WTC11 (cell line): Measurements from ENCODE around the gene KIDINS220. TPM values are rescaled to one million over a fixed set of nuclear protein-coding genes. Genes with fewer than 3 reads are reported as not detected.

ENCODE experiments used
- ATAC-seq: fragments of 200-7000 bp; cut with Tn5 transposase; 2 replicates; pipeline ENCODE4 v1.10.0; 2021; ENCODE audit warnings: mild to moderate bottlenecking, moderate library complexity
- CTCF ChIA-PET: fragments of 300-600 bp; sonication (Branson Sonifier 250); formaldehyde crosslinking; loops from one replicate; lab custom pipeline; 2021; ENCODE audit warnings: antibody characterized with exemption; lab: Charles Lee
- POLR2A ChIA-PET: fragments of 350-600 bp; sonication (Branson Sonifier 250); formaldehyde crosslinking; loops from one replicate; lab custom pipeline; 2021; ENCODE audit warnings: antibody characterized with exemption; lab: Charles Lee
- DNase-seq: peaks from one replicate; pipeline ENCODE4 v3.0.0; 2021; ENCODE audit warnings: low spot score
- H3K27ac Mint-ChIP-seq: 2 replicates; pipeline ENCODE4 v1.8.0; 2021; ENCODE audit warnings: mixed read lengths
- H3K27me3 Mint-ChIP-seq: 2 replicates; pipeline ENCODE4 v1.8.0; 2021; ENCODE audit warnings: low read depth, mild to moderate bottlenecking, moderate library complexity, mixed read lengths
- H3K36me3 Mint-ChIP-seq: 2 replicates; pipeline ENCODE4 v1.8.0; 2021; ENCODE audit warnings: mixed read lengths
- H3K4me1 Mint-ChIP-seq: 2 replicates; pipeline ENCODE4 v1.8.0; 2022; ENCODE audit warnings: mixed read lengths
- H3K4me3 Mint-ChIP-seq: 2 replicates; pipeline ENCODE4 v1.8.0; 2021; ENCODE audit warnings: mild to moderate bottlenecking, moderate library complexity, mixed read lengths
- H3K9me3 Mint-ChIP-seq: 2 replicates; pipeline ENCODE4 v1.8.0; 2021; ENCODE audit warnings: mixed read lengths
- AR ChIP-seq: fragments of 250-450 bp; sonication (Bioruptor Pico); IDR thresholded peaks from 2 replicates; pipeline ENCODE4 v1.9.0; 2021; ENCODE audit warnings: mild to moderate bottlenecking
- ARID4B ChIP-seq: sonication (generic); formaldehyde crosslinking; IDR thresholded peaks from 2 replicates; pipeline ENCODE4 v1.8.0; 2023; ENCODE audit warnings: missing genetic modification reagents, mild to moderate bottlenecking, borderline replicate concordance
- CREM ChIP-seq: sonication (generic); formaldehyde crosslinking; IDR thresholded peaks from 2 replicates; pipeline ENCODE4 v1.8.1; 2022; ENCODE audit warnings: mild to moderate bottlenecking, missing genetic modification reagents, moderate library complexity
- CTCF ChIP-seq: fragments of 200-600 bp; IDR thresholded peaks from 2 replicates; pipeline ENCODE4 v1.8.0; 2022; ENCODE audit warnings: antibody characterized with exemption
- E2F1 ChIP-seq: sonication (generic); formaldehyde crosslinking; IDR thresholded peaks from 2 replicates; pipeline ENCODE4 v1.8.0; 2022; ENCODE audit warnings: mild to moderate bottlenecking, missing genetic modification reagents
- E2F5 ChIP-seq: sonication (generic); formaldehyde crosslinking; IDR thresholded peaks from 2 replicates; pipeline ENCODE4 v1.8.1; 2022; ENCODE audit warnings: mild to moderate bottlenecking, moderate library complexity, missing genetic modification reagents
- ERG ChIP-seq: fragments of 250-450 bp; sonication (Bioruptor Pico); IDR thresholded peaks from 2 replicates; pipeline ENCODE4 v1.8.0; 2021; ENCODE audit warnings: mild to moderate bottlenecking
- ESRRA ChIP-seq: sonication (generic); formaldehyde crosslinking; IDR thresholded peaks from 2 replicates; pipeline ENCODE4 v1.8.1; 2022; ENCODE audit warnings: mild to moderate bottlenecking, missing genetic modification reagents, borderline replicate concordance
- ETV6 ChIP-seq: sonication (generic); formaldehyde crosslinking; IDR thresholded peaks from 2 replicates; pipeline ENCODE4 v1.8.1; 2022; ENCODE audit warnings: mild to moderate bottlenecking, missing genetic modification reagents
- FOXJ3 ChIP-seq: sonication (generic); formaldehyde crosslinking; IDR thresholded peaks from 2 replicates; pipeline ENCODE4 v1.9.0; 2021; ENCODE audit warnings: missing genetic modification reagents, mild to moderate bottlenecking, borderline replicate concordance
- FOXK1 ChIP-seq: sonication (generic); formaldehyde crosslinking; IDR thresholded peaks from 2 replicates; pipeline ENCODE4 v1.8.0; 2022; ENCODE audit warnings: mild to moderate bottlenecking, moderate library complexity, missing genetic modification reagents
- GABPB1 ChIP-seq: sonication (generic); formaldehyde crosslinking; IDR thresholded peaks from 2 replicates; pipeline ENCODE4 v1.8.1; 2023; ENCODE audit warnings: mild to moderate bottlenecking, missing genetic modification reagents
- IRF2 ChIP-seq: sonication (generic); formaldehyde crosslinking; IDR thresholded peaks from 2 replicates; pipeline ENCODE4 v1.8.0; 2022; ENCODE audit warnings: low read depth, missing genetic modification reagents, borderline replicate concordance
- JUN ChIP-seq: sonication (generic); formaldehyde crosslinking; IDR thresholded peaks from 2 replicates; pipeline ENCODE4 v1.8.0; 2023; ENCODE audit warnings: mild to moderate bottlenecking, missing genetic modification reagents
- KAT7 ChIP-seq: sonication (generic); formaldehyde crosslinking; IDR thresholded peaks from 2 replicates; pipeline ENCODE4 v1.8.1; 2023; ENCODE audit warnings: missing genetic modification reagents, mild to moderate bottlenecking, borderline replicate concordance
- NFYB ChIP-seq: sonication (generic); formaldehyde crosslinking; conservative IDR thresholded peaks from 2 replicates; pipeline ENCODE4 v1.8.0; 2022; ENCODE audit warnings: low read depth, missing genetic modification reagents
- NR1H2 ChIP-seq: sonication (generic); formaldehyde crosslinking; IDR thresholded peaks from 2 replicates; pipeline ENCODE4 v1.9.0; 2021; ENCODE audit warnings: mild to moderate bottlenecking, moderate library complexity, missing genetic modification reagents
- SMAD3 ChIP-seq: sonication (generic); formaldehyde crosslinking; IDR thresholded peaks from 2 replicates; pipeline ENCODE4 v1.8.0; 2022; ENCODE audit warnings: missing genetic modification reagents, mild to moderate bottlenecking, borderline replicate concordance
- SP1 ChIP-seq: sonication (generic); formaldehyde crosslinking; conservative IDR thresholded peaks from 2 replicates; pipeline ENCODE4 v1.8.1; 2022; ENCODE audit warnings: missing genetic modification reagents
- USF1 ChIP-seq: sonication (generic); formaldehyde crosslinking; IDR thresholded peaks from 2 replicates; pipeline ENCODE4 v1.8.0; 2022; ENCODE audit warnings: mild to moderate bottlenecking, missing genetic modification reagents
- ZMAT4 ChIP-seq: fragments of 250-450 bp; sonication (Bioruptor Pico); IDR thresholded peaks from 2 replicates; pipeline ENCODE4 v1.9.0; 2021; ENCODE audit warnings: mild to moderate bottlenecking
- total RNA-seq: library from RNA; stranded (reverse); gene quantifications from 3 replicates; pipeline ENCODE4 v1.2.3, GENCODE V29; 2021

Gene KIDINS220
- total RNA-seq, 1 experiment from 2014 or later = 23.9 TPM

- TF ChIP-seq AR (CRISPR knock-in tag) = no peak
- no peak for TF ChIP-seq CREM (CRISPR knock-in tag)
- no peak for TF ChIP-seq ARID4B
- no peak for TF ChIP-seq GABPB1
- TF ChIP-seq FOXJ3 (CRISPR knock-in tag) = no peak
- no peak for TF ChIP-seq ZMAT4
- TF ChIP-seq FOXK1 (CRISPR knock-in tag) = no peak
- no peak for TF ChIP-seq NFYB (CRISPR knock-in tag)
- TF ChIP-seq SMAD3 (CRISPR knock-in tag) = no peak
- no peak for TF ChIP-seq JUN (CRISPR knock-in tag)
- TF ChIP-seq, all 79 proteins: peak for 0
These were observed 48.7 kb upstream of the KIDINS220 start (continued) for GRCh38 chr2:8886202-8886518.

GRCh38 chr2:8885449-8886201, 48.2 kb upstream of the KIDINS220 start:
- Mint-ChIP-seq H3K36me3 (peaks cover under 1% of the 10 kb centered on the region; the same call in 1 of the 2 replicates), H3K4me1 (peaks cover 32% of the 10 kb centered on the region), H3K4me3 (no peak overlapping the region), H3K27ac (no peak overlapping the region), H3K27me3 (no peaks in the 10 kb centered on the region), H3K9me3 (no peaks in the 10 kb centered on the region)
- DNase-seq (no peak), ATAC-seq (no peak)
- POLR2A ChIA-PET = no interaction called here
- CTCF ChIA-PET = interaction anchor here (1.1 kb wide), 1 partner anchor 13 kb away, joined by 3 read pairs; no protein-coding TSS in a partner anchor
- TF ChIP-seq ETV6 (CRISPR knock-in tag) = no peak
- no peak for TF ChIP-seq E2F1
- no peak for TF ChIP-seq USF1
- no peak for TF ChIP-seq CTCF
- TF ChIP-seq ESRRA = no peak
- TF ChIP-seq KAT7 = no peak
- TF ChIP-seq ERG (CRISPR knock-in tag) = no peak
- TF ChIP-seq E2F5 (CRISPR knock-in tag) = no peak
- TF ChIP-seq SP1 (CRISPR knock-in tag) = no peak
- TF ChIP-seq IRF2 (CRISPR knock-in tag) = no peak
- no peak for TF ChIP-seq NR1H2
